NK-92 (cell line): Measurements from ENCODE around the gene CACNA1D.

Experiments used
- DNase-seq: peaks from one replicate; lab custom pipeline; 2025; ENCODE audit not compliant: unreplicated experiment; lab: John Stamatoyannopoulos, UW

CACNA1D gene

GRCh38 chr3:53495146-53495519 is 722 bp downstream of the CACNA1D start:
- no peak for DNase-seq

DNA sequence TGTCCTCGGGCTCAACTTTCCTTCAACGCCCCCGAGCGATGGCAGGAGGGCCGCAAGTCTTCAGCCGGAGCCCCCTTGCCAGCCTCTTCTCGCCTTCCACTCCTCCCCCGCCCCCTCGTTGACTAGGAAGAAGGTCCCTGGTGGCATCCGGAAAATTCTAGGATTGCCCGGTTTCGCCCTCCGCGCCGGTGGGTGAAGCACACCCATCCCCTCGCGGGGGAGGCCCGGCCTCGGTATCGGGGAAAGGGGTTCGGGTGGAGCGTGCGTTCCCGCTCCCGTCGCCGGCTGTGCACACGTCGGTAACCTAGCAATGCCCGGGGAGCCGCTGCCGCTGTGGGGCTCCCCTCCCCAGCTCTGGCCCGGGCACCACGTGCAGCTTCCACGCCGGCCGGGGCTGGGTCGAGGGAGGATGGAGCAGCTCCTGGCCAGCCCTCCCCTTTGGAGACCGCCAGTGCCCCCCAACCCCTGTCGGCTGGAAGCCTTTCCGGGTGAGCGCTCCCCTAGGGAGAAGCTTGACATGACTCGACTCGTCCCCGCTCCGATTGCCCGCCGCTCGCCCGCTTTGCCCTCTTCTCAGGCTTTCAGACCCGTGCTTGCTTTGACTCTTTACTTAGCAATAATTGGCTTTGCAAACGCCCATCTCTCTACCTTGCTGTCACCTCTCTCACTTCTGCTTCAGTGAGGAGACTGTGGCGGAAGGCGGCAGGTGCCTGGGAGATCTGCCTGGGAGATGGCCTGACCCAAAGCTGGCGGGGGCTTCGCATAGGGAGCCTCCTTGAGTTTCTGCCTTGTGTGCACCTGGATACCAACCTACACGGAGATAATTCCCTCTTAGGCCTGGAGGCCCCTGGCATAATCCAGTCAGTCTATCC is 1.3 kb downstream of the CACNA1D start:
- DNase-seq: no peak

DNA sequence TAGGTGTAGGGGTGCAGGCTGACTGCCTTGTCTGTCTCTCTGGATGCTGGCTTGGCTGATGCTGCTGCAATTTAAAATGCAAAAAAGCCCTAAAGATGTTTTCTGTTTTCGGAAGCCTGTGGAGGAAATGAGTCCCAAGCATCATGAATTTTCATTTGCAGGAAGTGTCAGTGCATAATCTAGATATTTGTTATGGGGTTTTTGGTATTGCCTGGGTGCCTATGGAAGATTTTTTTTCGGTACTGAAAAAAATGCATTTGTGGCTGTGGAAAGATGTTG is 1.9 kb downstream of the CACNA1D start:
- DNase-seq: no peak

DNA sequence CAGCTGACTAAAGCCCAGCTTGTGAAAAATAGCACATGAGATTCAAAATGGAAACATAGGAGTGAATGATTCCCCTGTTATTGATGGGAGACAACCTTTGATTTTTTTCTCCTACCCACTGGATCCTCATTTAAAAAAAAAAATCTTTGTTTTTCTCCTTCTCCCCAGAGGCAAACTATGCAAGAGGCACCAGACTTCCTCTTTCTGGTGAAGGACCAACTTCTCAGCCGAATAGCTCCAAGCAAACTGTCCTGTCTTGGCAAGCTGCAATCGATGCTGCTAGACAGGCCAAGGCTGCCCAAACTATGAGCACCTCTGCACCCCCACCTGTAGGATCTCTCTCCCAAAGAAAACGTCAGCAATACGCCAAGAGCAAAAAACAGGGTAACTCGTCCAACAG is 2.6 kb downstream of the CACNA1D start:
- DNase-seq: no peak

DNA sequence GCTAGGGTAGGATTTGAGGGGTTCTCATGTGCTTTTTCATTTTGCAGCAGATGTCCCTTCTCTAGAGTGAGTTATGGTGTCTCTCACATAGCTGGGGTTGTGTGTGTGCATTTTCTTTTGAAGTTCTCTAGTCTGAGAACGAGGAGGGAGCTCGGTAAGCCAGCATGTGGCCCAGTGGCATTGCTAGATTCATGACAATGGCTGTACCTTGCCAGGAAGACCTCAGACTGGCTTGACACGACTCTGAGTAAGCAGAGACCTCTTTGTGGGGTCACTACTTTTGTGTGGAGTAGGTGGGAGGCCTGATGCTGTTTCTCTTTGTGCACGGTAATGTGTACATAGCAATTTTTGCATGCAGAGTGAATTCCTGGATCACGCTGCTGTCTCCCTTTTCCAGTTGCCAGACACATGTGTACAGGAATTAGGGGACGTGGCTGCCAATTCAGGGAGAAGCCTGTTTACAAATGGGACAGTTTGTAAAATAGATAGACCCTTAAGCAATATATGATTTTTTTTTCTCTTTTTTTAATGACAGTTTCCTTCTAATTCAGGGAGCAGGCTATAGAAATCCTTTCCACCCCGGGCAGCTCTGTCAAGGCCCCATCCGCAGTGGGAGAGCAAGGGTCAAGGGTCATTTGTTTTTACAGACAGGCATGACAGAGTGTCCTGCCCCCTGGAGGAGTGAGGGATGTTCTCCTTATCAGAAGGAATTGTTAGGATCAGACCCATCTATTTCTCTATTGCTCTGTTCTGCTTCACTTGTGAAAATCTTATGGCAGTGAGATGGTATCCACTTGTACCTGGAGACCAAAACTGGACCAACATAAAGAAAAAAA is 4.6 kb downstream of the CACNA1D start:
- DNase-seq: no peak

DNA sequence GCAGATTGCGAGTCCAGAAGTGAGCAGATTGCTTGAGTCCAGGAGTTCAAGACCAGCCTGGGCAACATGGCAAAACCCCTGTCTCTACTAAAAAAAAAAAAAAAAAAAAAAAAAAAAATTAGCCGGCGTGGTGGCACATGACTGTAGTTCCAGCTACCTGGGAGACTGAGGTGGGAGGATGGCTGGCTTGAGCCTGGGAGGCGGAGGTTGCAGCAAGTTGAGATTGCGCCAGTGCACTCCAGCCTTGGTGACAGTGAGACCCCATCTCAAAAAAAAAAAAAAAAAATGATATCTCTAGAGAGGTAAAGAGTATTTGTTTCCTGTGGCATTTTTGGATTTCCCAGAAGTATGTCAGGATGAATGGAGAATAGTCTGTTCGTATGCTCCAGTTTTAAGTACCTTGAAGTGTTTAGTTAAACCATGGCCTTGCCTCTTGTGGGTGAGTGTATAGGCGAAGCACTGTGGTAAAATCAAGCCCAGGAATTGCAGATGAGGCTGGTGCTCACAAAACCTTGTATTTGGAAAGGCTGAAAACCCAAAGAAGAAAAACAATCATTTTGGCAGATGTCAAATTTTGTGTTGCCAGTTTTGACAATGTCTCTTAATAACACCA is 5.9 kb downstream of the CACNA1D start:
- DNase-seq: no peak

DNA sequence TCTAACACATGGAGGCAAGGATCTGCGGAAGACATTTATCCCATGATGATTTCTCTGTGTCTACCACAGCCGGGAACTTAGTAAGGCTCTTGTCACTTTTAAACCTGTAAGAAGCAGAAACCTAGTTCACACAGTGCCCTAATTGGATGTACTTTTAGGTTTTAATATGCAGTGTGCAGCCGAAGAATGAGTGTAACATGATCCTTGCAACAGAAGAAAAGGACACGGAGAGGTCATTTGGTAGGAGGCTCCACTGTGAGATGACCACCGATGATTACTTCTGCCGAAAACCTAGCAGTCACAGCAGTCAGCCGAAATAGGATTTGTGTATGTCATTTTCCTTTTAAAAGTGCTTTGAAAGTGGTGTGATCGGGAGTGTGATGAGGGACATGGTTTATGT is 6.8 kb downstream of the CACNA1D start:
- no peak for DNase-seq

- no peak for DNase-seq
Measured at GRCh38 chr3:53502737-53503136, 8.3 kb downstream of the CACNA1D start.

DNA sequence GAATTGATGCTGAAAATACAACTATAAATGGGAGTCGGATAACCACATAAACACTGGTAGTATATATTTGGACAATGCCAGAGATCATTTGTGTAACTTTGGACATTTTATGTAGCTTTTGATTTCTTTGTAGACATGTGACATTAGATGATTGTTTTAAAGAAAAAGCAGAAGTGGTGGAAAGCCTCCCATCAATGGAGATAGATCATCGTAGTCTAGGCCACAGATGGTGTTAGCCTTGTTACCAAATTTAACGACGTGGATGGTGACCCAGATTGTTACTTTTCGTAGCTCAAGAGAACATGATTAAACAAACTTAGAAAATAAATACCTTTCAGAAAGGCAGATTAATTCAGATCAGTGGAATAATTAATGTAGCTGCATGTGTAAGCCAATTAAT is 8.8 kb downstream of the CACNA1D start:
- DNase-seq: no peak

- DNase-seq: no peak
Measured at GRCh38 chr3:53506110-53506762, 11.8 kb downstream of the CACNA1D start.

DNA sequence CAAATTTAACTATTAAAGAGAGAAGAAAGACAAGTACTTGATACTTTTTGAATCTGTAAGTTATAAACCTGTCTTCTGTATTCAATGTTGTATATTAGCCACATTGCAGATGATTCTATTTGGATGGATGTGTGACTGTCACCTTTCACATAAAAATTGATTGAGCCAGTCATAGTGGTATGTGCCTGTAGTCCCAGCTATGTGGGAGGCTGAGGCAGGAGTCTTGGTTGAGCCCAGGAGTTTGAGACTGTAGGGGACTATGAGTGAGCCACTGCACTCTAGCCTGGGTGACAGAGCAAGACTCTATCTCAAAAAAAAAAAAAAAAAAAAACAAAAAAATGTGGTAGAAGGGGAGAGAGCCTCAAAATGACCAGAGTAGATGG is 12.3 kb downstream of the CACNA1D start:
- DNase-seq: no peak

DNA sequence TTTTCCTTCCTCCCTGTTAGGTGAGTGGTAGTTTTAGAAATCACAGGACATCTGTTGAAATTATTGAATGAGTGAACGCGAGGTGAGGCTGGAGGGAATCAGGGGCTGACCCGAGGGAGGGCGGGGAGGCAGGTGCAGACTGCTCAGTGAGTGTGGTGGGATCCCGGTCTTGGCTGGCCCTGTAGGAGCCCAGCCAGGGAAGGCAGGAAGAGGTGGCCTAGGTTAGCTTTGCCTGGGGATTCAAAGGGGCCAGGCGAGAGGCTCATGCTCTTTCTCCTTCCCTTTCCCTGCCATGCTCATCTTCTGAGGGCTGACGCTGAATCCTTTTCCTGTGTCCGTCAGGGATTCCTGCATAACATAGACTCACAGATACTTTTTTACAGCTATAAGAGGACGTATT is 15.1 kb downstream of the CACNA1D start:
- DNase-seq: no peak

- DNase-seq: no peak
Measured at GRCh38 chr3:53510508-53510907, 16.1 kb downstream of the CACNA1D start.

DNA sequence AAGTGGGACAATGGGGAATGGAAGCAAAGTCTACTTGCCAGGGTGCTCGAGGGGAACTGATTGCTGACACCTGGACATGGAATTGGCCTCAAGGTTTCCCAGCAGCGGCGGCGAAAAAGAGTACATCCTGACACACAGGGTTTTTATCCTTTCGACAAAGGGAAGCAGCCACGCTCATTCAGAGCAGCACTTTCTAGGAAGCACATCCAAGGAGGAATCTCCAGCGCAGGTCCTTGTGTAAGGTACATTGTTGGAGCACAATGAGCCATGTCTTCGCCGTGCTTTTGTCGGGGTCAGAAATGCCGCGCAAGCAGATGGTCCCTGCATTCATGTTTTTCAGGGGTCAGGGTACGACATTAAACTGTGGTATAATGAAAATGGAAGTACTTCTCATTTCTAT is 16.8 kb downstream of the CACNA1D start:
- no peak for DNase-seq

- no peak for DNase-seq
Measured at GRCh38 chr3:53513556-53514190, 19.3 kb downstream of the CACNA1D start.

- no peak for DNase-seq
Measured at GRCh38 chr3:53516339-53516738, 21.9 kb downstream of the CACNA1D start.

GRCh38 chr3:53518495-53518981 is 24.1 kb downstream of the CACNA1D start:
- no peak for DNase-seq

DNA sequence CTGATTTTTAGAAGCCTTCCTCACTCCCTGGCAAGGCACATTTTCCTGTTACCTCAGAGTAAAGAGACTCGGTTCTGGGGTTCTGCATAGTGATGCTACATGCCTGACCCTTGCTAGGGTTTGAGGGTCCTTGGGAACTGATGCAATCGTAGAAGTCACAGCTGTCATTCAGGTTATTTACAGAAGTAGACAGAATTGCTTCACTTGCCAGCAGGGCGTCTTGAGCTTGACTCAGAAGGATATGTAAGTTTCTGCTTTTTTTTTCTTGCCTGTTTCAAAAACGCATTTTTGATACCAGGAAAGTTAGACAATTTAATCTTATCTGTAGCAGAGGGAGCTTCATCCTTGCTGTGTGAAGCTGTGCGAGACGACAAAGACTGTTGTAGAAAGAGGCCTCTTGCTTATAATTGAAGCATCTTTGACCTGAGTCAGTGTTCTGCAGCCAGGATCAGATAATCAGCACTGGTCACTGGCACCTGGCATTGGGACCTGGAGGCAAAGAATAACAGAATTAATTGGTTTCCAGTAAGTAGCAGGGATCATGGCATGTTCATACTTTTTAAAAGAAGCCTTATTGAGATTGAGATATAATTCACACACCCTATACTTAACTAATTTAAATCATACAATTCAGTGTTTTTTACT is 24.8 kb downstream of the CACNA1D start:
- DNase-seq: no peak

DNA sequence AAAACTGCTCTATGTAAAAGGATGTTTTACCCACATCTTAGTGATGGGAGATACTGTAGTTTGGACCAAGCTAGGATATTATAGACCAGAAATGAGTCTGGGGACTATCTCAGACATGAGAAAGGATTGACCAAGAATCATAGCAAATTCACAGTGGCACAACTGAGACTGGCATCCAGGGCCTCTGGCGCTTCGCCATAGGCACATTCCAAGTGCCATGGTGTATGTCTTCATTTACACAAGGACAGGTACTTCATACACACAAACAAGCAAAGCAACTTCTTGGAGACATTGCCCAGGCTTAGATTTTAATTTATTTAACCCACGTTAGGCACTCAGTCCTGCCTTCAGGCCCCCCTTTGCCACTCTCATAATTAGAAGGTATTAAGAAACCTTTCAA is 28.9 kb downstream of the CACNA1D start:
- DNase-seq: no peak

- no peak for DNase-seq
Measured at GRCh38 chr3:53524566-53524965, 30.2 kb downstream of the CACNA1D start.
